Keratinocyte (primary cell): Measurements from ENCODE around the gene LGALS13. TPM values are rescaled to one million over a fixed set of nuclear protein-coding genes. Genes with fewer than 3 reads are reported as not detected.

Experiments
- DNase-seq: peaks from one replicate; pipeline ENCODE4 v3.0.0-alpha.2; 2011; ENCODE audit warnings: low read depth, missing footprints, low spot score
- FAIRE-seq: peaks from 2 replicates; lab custom pipeline; 2011; peaks lifted over from hg19 to GRCh38; lab: Jason Lieb, UNC
- H2AFZ ChIP-seq: 2 replicates; pipeline ENCODE4 v1.6.0; 2012; ENCODE audit warnings: low read length, control low read depth, inconsistent platforms; ENCODE audit not compliant: control insufficient read depth
- H3K27ac ChIP-seq: 2 replicates; pipeline ENCODE4 v1.5.1; 2011; ENCODE audit warnings: low read length; ENCODE audit not compliant: control insufficient read depth, insufficient read depth
- H3K27me3 ChIP-seq: 3 replicates; pipeline ENCODE4 v1.6.0; 2011; ENCODE audit warnings: low read length; ENCODE audit not compliant: control insufficient read depth, insufficient read depth; ENCODE audit errors: extremely low read depth
- H3K36me3 ChIP-seq, 2 experiments: 2 replicates in 1 of 2; 3 replicates in 1 of 2; pipeline ENCODE4 v1.5.1; 2011; ENCODE audit warnings: low read length in 2 of 2, mild to moderate bottlenecking in 1 of 2; ENCODE audit not compliant: control insufficient read depth in 2 of 2, insufficient read depth in 2 of 2; ENCODE audit errors: extremely low read depth in 1 of 2
- H3K4me1 ChIP-seq: 3 replicates; pipeline ENCODE4 v1.5.1; 2011; ENCODE audit warnings: low read length; ENCODE audit not compliant: control insufficient read depth, insufficient read depth; ENCODE audit errors: extremely low read depth
- H3K4me2 ChIP-seq: 3 replicates; pipeline ENCODE4 v1.6.0; 2011; ENCODE audit warnings: low read depth, low read length; ENCODE audit not compliant: control insufficient read depth, insufficient read depth; ENCODE audit errors: extremely low read depth
- H3K4me3 ChIP-seq, 3 experiments: fragments of 200-600 bp in 1 of 3; sonication (generic) in 1 of 3; 2 replicates in 2 of 3; 3 replicates in 1 of 3; pipeline ENCODE4 v1.5.1; 2011 to 2016; ENCODE audit warnings: low read length in 3 of 3, mild to moderate bottlenecking in 3 of 3, control low read depth in 2 of 3, inconsistent platforms in 1 of 3, low read depth in 1 of 3, mixed read lengths in 1 of 3, mixed run types in 1 of 3, moderate library complexity in 1 of 3; ENCODE audit not compliant: control insufficient read depth in 2 of 3, insufficient read depth in 2 of 3; ENCODE audit errors: extremely low read depth in 1 of 3
- H3K79me2 ChIP-seq: 2 replicates; pipeline ENCODE4 v1.6.0; 2012; ENCODE audit warnings: low read length; ENCODE audit not compliant: control insufficient read depth, insufficient read depth
- H3K9ac ChIP-seq: 3 replicates; pipeline ENCODE4 v1.6.0; 2011; ENCODE audit warnings: low read length; ENCODE audit not compliant: control insufficient read depth, insufficient read depth; ENCODE audit errors: extremely low read depth
- H3K9me1 ChIP-seq: 3 replicates; pipeline ENCODE4 v1.6.0; 2011; ENCODE audit warnings: low read length; ENCODE audit not compliant: control insufficient read depth, insufficient read depth; ENCODE audit errors: extremely low read depth
- H3K9me3 ChIP-seq: 2 replicates; pipeline ENCODE4 v1.5.1; 2012; ENCODE audit warnings: low read depth, low read length; ENCODE audit not compliant: control insufficient read depth
- H4K20me1 ChIP-seq: 3 replicates; pipeline ENCODE4 v1.6.0; 2011; ENCODE audit warnings: low read length; ENCODE audit not compliant: control insufficient read depth, insufficient read depth; ENCODE audit errors: extremely low read depth
- EZH2 ChIP-seq: IDR thresholded peaks from one replicate; pipeline ENCODE4 v1.6.1; 2012; ENCODE audit warnings: inconsistent platforms, mild to moderate bottlenecking, low read length, moderate library complexity
- dilution Hi-C: fragments of 300-500 bp; cut with MboI; formaldehyde crosslinking; loops from one replicate; pipeline ENCODE4 v1.7.0; 2020; ENCODE audit warnings: low sequenced_read_pairs; ENCODE audit not compliant: extremely low pct_ligation_motif_present
- polyA plus RNA-seq, 5 experiments: library from polyadenylated mRNA; depleted of rRNA in 3 of 5; stranded (reverse) in 3 of 5; stranded (forward) in 1 of 5; unstranded in 1 of 5; fragments of >200 nt; gene quantifications; 1 replicate in 1 of 5; 2 replicates in 3 of 5; 3 replicates in 1 of 5; pipeline versions ENCODE4 v1.2.1 to v1.2.3, GENCODE V29; 2011 to 2012; ENCODE audit warnings: missing spikeins in 2 of 5, low read depth in 1 of 5, low replicate concordance in 1 of 5
- TF ChIP-seq, protein P1 (sequence below), 3 experiments: IDR thresholded peaks in 1 of 3; conservative IDR thresholded peaks in 1 of 3; optimal IDR thresholded peaks in 1 of 3; 2 replicates in 2 of 3; 3 replicates in 1 of 3; pipeline versions ENCODE3 to v1.5.1; 2011; ENCODE audit warnings: low read length in 3 of 3, mild to moderate bottlenecking in 3 of 3, moderate library complexity in 2 of 3, control low read depth in 1 of 3, inconsistent platforms in 1 of 3; ENCODE audit not compliant: insufficient read depth in 2 of 3; ENCODE audit errors: extremely low read depth in 1 of 3

LGALS13 gene
- polyA plus RNA-seq, 1 donor (not counting 4 experiments of a cell fraction or from before 2014, with no cell fraction given), result not detected

DNA sequence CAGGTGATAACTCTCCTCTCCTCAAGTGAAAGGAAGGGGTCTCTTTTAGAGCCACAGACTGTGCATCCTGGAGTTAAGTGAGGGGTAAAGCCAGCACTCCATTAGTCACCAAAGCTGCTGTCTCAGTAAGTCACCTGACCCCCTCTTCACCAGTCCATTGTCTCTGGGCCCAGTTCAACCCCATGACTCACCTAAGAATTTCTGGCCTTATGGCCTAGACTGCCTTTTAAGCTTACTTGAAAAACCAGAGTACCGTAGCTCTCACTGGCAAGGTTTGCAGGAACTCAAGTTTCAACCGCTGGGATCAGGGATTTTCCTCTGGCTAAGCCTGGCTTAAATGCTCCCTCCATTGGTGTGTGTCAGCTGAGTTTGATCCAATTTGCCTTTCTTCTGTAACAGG, 38.9 kb upstream of the LGALS13 start:
- no peak overlapping the region for H3K4me3 ChIP-seq
- H3K9ac ChIP-seq, result no peak overlapping the region
- FAIRE-seq, result no peak
- no peak overlapping the region for H2AFZ ChIP-seq
- H3K27me3 ChIP-seq, result no peaks in the 10 kb centered on the region
- H3K79me2 ChIP-seq, result no peaks in the 10 kb centered on the region
- H4K20me1 ChIP-seq, result no peaks in the 10 kb centered on the region
- no peak for DNase-seq
- H3K9me3 ChIP-seq, result no peaks in the 10 kb centered on the region
- H3K4me2 ChIP-seq, result no peak overlapping the region
- H3K9me1 ChIP-seq, result no peaks in the 10 kb centered on the region
- no peak for TF ChIP-seq EZH2
- TF ChIP-seq, protein P1, sequence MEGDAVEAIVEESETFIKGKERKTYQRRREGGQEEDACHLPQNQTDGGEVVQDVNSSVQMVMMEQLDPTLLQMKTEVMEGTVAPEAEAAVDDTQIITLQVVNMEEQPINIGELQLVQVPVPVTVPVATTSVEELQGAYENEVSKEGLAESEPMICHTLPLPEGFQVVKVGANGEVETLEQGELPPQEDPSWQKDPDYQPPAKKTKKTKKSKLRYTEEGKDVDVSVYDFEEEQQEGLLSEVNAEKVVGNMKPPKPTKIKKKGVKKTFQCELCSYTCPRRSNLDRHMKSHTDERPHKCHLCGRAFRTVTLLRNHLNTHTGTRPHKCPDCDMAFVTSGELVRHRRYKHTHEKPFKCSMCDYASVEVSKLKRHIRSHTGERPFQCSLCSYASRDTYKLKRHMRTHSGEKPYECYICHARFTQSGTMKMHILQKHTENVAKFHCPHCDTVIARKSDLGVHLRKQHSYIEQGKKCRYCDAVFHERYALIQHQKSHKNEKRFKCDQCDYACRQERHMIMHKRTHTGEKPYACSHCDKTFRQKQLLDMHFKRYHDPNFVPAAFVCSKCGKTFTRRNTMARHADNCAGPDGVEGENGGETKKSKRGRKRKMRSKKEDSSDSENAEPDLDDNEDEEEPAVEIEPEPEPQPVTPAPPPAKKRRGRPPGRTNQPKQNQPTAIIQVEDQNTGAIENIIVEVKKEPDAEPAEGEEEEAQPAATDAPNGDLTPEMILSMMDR (optimal IDR thresholded peaks at IDR 0.05 in 1 of 3, IDR thresholded peaks at IDR 0.05 in 1 of 3, conservative IDR thresholded peaks at IDR 0.05 in 1 of 3; ENCODE audit: extremely low read depth in 1 of 3, insufficient read depth in 2 of 3, low read length in 3 of 3), result no peak
- dilution Hi-C loops, result loop anchor here (5.0 kb wide), 1 partner anchor 94 kb away; the partner anchor contains the start of gene LGALS16
- no peaks in the 10 kb centered on the region for H3K36me3 ChIP-seq
- no peak overlapping the region for H3K27ac ChIP-seq
- no peaks in the 10 kb centered on the region for H3K4me1 ChIP-seq

DNA sequence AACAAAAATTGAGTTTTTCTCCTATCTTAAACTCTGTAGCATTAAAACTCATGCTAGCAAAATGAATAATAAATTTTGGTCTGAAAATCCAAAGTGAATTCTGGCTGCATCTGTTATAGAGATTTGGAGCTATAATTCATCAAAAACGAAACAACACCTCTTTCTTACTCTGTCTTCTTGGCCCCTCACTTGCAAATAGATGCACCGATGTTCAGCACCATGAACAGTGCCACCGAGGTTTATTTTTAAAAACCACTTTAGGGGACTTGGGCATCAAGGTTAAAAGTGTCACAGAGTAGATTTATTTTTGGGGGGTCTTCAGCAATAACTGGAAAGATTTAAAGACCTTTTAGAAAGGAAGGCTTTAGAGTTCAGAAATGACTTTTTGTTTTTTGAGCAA, 36.3 kb upstream of the LGALS13 start:
- no peaks in the 10 kb centered on the region for H3K4me1 ChIP-seq
- H3K27me3 ChIP-seq, result no peaks in the 10 kb centered on the region
- H3K9me1 ChIP-seq, result no peaks in the 10 kb centered on the region
- no peak for DNase-seq
- no peak overlapping the region for H3K4me3 ChIP-seq
- no peak overlapping the region for H3K27ac ChIP-seq
- no peaks in the 10 kb centered on the region for H3K9me3 ChIP-seq
- H3K4me2 ChIP-seq, result no peak overlapping the region
- no peak overlapping the region for H3K9ac ChIP-seq
- no peaks in the 10 kb centered on the region for H3K36me3 ChIP-seq
- no peaks in the 10 kb centered on the region for H3K79me2 ChIP-seq
- no peaks in the 10 kb centered on the region for H4K20me1 ChIP-seq
- FAIRE-seq, result no peak
- no peak for TF ChIP-seq EZH2
- TF ChIP-seq, protein P1 (optimal IDR thresholded peaks at IDR 0.05 in 1 of 3, IDR thresholded peaks at IDR 0.05 in 1 of 3, conservative IDR thresholded peaks at IDR 0.05 in 1 of 3; ENCODE audit: extremely low read depth in 1 of 3, insufficient read depth in 2 of 3, low read length in 3 of 3), result no peak
- H2AFZ ChIP-seq, result no peak overlapping the region
- dilution Hi-C loops, result no loop called here
